Uterus (tissue), 2 donors: ENCODE results near the gene TMEM269.

Source experiments
- POLR2A ChIP-seq, 2 donors: fragments of 450-650 bp; IDR thresholded peaks; one replicate each; pipeline ENCODE4 v1.6.1; 2016; ENCODE audit warnings: antibody characterized with exemption in 2 of 2, mild to moderate bottlenecking in 1 of 2, moderate library complexity in 1 of 2
- TF ChIP-seq, protein P1 (sequence below), 4 experiments: fragments of 200-600 bp in 2 of 4; fragments of 450-650 bp in 2 of 4; sonication (generic) in 2 of 4; IDR thresholded peaks; one replicate each; pipeline ENCODE4 v1.5.1; 2016 to 2019; ENCODE audit warnings: antibody characterized with exemption in 4 of 4, mild to moderate bottlenecking in 2 of 4, moderate library complexity in 1 of 4

DNA sequence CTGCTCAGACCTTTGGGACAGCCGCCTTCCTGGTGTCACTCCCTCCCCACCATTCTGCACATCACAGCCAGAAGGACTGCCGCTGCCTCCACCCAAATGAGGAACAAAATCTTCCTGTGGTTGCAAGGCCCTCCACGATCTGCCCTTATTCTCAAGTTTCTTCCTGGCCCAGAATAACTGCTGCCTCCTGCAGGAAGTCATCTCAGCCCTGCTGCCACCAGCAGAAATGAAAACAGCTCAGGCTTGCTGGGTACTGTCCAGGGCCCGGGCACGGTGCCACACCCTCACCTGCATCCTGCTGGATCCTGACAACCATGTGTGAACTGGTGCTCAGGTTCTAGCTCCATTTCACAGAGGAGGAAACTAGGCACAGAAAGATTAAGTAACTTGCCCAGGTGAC, 47.5 kb upstream of the TMEM269 start:
- TF ChIP-seq POLR2A (IDR thresholded peaks at IDR 0.05), result no peak
- TF ChIP-seq, protein P1, sequence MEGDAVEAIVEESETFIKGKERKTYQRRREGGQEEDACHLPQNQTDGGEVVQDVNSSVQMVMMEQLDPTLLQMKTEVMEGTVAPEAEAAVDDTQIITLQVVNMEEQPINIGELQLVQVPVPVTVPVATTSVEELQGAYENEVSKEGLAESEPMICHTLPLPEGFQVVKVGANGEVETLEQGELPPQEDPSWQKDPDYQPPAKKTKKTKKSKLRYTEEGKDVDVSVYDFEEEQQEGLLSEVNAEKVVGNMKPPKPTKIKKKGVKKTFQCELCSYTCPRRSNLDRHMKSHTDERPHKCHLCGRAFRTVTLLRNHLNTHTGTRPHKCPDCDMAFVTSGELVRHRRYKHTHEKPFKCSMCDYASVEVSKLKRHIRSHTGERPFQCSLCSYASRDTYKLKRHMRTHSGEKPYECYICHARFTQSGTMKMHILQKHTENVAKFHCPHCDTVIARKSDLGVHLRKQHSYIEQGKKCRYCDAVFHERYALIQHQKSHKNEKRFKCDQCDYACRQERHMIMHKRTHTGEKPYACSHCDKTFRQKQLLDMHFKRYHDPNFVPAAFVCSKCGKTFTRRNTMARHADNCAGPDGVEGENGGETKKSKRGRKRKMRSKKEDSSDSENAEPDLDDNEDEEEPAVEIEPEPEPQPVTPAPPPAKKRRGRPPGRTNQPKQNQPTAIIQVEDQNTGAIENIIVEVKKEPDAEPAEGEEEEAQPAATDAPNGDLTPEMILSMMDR (IDR thresholded peaks at IDR 0.05), result no peak
